Mammary epithelial cell (primary cell): ENCODE results near the gene PCDHA1.

Source experiments
- EZH2 ChIP-seq: IDR thresholded peaks from 2 replicates; pipeline ENCODE4 v1.6.1; 2012; ENCODE audit warnings: low read length, inconsistent platforms, borderline replicate concordance
- TF ChIP-seq, protein P1 (sequence below), 2 donors: IDR thresholded peaks in 1 of 2; conservative IDR thresholded peaks in 1 of 2; 2 replicates each; pipeline ENCODE4 v1.5.1; 2011 to 2012; ENCODE audit warnings: inconsistent platforms in 2 of 2, low read length in 2 of 2, mild to moderate bottlenecking in 2 of 2, control low read depth in 1 of 2, low read depth in 1 of 2; ENCODE audit not compliant: insufficient read depth in 1 of 2; ENCODE audit errors: extremely low read depth in 1 of 2

DNA sequence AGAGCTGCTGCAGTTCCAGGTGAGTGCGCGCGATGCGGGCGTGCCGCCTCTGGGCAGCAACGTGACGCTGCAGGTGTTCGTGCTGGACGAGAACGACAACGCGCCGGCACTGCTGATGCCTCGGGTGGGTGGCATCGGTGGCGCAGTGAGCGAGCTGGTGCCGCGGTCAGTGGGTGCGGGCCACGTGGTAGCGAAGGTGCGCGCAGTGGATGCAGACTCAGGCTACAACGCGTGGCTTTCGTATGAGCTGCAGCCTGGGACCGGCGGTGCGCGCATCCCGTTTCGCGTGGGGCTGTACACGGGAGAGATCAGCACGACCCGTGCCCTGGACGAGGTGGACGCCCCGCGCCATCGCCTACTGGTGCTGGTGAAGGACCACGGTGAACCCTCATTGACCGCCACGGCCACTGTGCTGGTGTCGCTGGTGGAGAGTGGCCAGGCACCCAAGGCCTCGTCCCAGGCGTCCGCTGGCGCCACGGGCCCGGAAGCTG is 16.9 kb downstream of the PCDHA1 start:
- TF ChIP-seq, protein P1, sequence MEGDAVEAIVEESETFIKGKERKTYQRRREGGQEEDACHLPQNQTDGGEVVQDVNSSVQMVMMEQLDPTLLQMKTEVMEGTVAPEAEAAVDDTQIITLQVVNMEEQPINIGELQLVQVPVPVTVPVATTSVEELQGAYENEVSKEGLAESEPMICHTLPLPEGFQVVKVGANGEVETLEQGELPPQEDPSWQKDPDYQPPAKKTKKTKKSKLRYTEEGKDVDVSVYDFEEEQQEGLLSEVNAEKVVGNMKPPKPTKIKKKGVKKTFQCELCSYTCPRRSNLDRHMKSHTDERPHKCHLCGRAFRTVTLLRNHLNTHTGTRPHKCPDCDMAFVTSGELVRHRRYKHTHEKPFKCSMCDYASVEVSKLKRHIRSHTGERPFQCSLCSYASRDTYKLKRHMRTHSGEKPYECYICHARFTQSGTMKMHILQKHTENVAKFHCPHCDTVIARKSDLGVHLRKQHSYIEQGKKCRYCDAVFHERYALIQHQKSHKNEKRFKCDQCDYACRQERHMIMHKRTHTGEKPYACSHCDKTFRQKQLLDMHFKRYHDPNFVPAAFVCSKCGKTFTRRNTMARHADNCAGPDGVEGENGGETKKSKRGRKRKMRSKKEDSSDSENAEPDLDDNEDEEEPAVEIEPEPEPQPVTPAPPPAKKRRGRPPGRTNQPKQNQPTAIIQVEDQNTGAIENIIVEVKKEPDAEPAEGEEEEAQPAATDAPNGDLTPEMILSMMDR (conservative IDR thresholded peaks at IDR 0.05 in 1 of 2, IDR thresholded peaks at IDR 0.05 in 1 of 2; ENCODE audit: extremely low read depth in 1 of 2, insufficient read depth in 1 of 2, low read depth in 1 of 2, low read length in 2 of 2), result no peak
- TF ChIP-seq EZH2, result no peak
